ENCODE results near the gene RALGAPA2. TPM values are rescaled to one million over a fixed set of nuclear protein-coding genes. Genes with fewer than 3 reads are reported as not detected.

Gene RALGAPA2
- polyA plus RNA-seq, 2 of the 4 experiments (the other 2 are of a cell fraction) = 4.0 to 4.7 TPM

DNA sequence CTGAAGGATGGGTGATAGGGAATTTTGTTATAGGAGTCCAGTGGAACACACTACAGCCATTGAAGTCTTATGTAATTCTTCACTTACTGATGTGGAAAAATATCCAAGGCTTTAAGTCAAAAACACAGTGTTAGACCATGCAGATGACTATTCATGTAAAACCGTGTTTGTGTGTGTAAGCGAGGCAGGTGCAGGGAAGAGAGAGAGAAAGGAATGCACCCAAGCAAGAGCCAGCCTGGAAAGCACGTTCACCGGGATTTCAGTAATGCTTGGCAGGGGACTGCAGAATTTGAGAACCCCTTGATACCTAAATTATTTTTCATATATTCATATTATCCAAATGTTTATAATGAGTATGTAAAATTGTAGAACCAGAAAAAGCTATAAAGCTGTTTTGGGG, 17.9 kb downstream of the RALGAPA2 start:
- no peak for DNase-seq (ENCODE audit: low read depth in 1 of 2, low spot score in 1 of 2)
- TF ChIP-seq, protein P1, sequence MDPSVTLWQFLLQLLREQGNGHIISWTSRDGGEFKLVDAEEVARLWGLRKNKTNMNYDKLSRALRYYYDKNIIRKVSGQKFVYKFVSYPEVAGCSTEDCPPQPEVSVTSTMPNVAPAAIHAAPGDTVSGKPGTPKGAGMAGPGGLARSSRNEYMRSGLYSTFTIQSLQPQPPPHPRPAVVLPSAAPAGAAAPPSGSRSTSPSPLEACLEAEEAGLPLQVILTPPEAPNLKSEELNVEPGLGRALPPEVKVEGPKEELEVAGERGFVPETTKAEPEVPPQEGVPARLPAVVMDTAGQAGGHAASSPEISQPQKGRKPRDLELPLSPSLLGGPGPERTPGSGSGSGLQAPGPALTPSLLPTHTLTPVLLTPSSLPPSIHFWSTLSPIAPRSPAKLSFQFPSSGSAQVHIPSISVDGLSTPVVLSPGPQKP (IDR thresholded peaks at IDR 0.05; ENCODE audit: low read depth, low read length) = no peak
- TF ChIP-seq ESRRA (IDR thresholded peaks at IDR 0.05; ENCODE audit: borderline replicate concordance, low read length) (no peak), ZSCAN20 (CRISPR knock-in tag; IDR thresholded peaks at IDR 0.05) (no peak), TFCP2L1 (CRISPR knock-in tag; IDR thresholded peaks at IDR 0.05) (no peak), CHD2 (IDR thresholded peaks at IDR 0.05; ENCODE audit: low read length, partially characterized antibody) (no peak), HOXA7 (CRISPR knock-in tag; IDR thresholded peaks at IDR 0.05) (no peak), EHMT2 (IDR thresholded peaks at IDR 0.05; ENCODE audit: low read depth) (no peak), MAFK (IDR thresholded peaks at IDR 0.05; ENCODE audit: partially characterized antibody) (no peak), KDM5A (IDR thresholded peaks at IDR 0.05) (no peak)
- TF ChIP-seq, protein P2, sequence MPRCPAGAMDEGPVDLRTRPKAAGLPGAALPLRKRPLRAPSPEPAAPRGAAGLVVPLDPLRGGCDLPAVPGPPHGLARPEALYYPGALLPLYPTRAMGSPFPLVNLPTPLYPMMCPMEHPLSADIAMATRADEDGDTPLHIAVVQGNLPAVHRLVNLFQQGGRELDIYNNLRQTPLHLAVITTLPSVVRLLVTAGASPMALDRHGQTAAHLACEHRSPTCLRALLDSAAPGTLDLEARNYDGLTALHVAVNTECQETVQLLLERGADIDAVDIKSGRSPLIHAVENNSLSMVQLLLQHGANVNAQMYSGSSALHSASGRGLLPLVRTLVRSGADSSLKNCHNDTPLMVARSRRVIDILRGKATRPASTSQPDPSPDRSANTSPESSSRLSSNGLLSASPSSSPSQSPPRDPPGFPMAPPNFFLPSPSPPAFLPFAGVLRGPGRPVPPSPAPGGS (IDR thresholded peaks at IDR 0.05) = no peak
- H3K4me3 ChIP-seq = no peak overlapping the region
- ChIA-PET POLR2A (no interaction called here), CTCF (interaction anchor here (1.7 to 2.2 kb wide), 2 partner anchors 10 to 810 kb away, joined by 5 to 7 read pairs; no protein-coding TSS in a partner anchor)
- H3K27ac ChIP-seq = no peak overlapping the region
- 89% methylated on average over 4 of the region's 4 CpGs for WGBS (ENCODE audit: missing lambda C conversion rate)
- ATAC-seq = no peak
- no peak for FAIRE-seq
- H3K4me2 ChIP-seq = no peak overlapping the region
- H3K4me1 ChIP-seq = peaks cover 20% of the 10 kb centered on the region
- no peaks in the 10 kb centered on the region for H3K9me3 ChIP-seq

DNA sequence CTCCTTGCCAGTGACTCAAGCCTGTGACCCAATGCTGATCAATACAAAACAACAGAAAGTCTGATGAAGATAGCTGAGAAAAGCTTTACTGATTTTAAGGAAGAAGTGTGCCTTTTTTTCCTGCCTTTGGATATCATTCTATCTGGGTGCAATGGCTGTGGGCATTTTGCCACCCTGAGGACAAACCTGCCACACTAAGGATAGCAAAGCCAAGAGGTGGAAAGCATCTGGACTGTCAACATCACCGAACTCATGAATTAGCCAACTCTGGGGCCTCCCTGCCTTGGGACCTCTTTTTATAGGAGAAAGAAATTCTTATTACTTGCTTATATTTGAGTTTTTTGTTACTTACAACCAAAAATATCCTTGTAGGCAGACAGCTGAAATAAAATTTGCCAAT, 19.9 kb downstream of the RALGAPA2 start:
- 96% methylated on average over 1 of the region's 1 CpG for WGBS (ENCODE audit: missing lambda C conversion rate)
- TF ChIP-seq, protein P3, sequence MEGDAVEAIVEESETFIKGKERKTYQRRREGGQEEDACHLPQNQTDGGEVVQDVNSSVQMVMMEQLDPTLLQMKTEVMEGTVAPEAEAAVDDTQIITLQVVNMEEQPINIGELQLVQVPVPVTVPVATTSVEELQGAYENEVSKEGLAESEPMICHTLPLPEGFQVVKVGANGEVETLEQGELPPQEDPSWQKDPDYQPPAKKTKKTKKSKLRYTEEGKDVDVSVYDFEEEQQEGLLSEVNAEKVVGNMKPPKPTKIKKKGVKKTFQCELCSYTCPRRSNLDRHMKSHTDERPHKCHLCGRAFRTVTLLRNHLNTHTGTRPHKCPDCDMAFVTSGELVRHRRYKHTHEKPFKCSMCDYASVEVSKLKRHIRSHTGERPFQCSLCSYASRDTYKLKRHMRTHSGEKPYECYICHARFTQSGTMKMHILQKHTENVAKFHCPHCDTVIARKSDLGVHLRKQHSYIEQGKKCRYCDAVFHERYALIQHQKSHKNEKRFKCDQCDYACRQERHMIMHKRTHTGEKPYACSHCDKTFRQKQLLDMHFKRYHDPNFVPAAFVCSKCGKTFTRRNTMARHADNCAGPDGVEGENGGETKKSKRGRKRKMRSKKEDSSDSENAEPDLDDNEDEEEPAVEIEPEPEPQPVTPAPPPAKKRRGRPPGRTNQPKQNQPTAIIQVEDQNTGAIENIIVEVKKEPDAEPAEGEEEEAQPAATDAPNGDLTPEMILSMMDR (IDR thresholded peaks at IDR 0.05) = no peak
- no peak for TF ChIP-seq HOXB5 (CRISPR knock-in tag; IDR thresholded peaks at IDR 0.05)
- TF ChIP-seq HOXB13 (CRISPR knock-in tag; IDR thresholded peaks at IDR 0.05; ENCODE audit: low read depth) = no peak
- no peak for TF ChIP-seq ZNF302 (CRISPR knock-in tag; IDR thresholded peaks at IDR 0.05)
- TF ChIP-seq, protein P1 (IDR thresholded peaks at IDR 0.05; ENCODE audit: low read depth, low read length) = no peak
- TF ChIP-seq NFE2L2 (conservative IDR thresholded peaks at IDR 0.05; ENCODE audit: low read length) = no peak
- Histone ChIP-seq H3K4me3 (no peak overlapping the region), H3K4me1 (0 out of 3 replicates have a peak, but pooled peaks cover under 1% of the 10 kb centered on the region), H3K4me2 (no peak overlapping the region), H3K9me3 (no peaks in the 10 kb centered on the region), H3K27ac (no peak overlapping the region)
- CTCF ChIA-PET = interaction anchor here (1.0 to 1.5 kb wide), 2 partner anchors 11 to 63 kb away, joined by 3 to 4 read pairs; no protein-coding TSS in a partner anchor
- no peak for DNase-seq (ENCODE audit: low read depth in 1 of 2, low spot score in 1 of 2)
- FAIRE-seq = no peak
- POLR2A ChIA-PET = no interaction called here
- no peak for ATAC-seq

DNA sequence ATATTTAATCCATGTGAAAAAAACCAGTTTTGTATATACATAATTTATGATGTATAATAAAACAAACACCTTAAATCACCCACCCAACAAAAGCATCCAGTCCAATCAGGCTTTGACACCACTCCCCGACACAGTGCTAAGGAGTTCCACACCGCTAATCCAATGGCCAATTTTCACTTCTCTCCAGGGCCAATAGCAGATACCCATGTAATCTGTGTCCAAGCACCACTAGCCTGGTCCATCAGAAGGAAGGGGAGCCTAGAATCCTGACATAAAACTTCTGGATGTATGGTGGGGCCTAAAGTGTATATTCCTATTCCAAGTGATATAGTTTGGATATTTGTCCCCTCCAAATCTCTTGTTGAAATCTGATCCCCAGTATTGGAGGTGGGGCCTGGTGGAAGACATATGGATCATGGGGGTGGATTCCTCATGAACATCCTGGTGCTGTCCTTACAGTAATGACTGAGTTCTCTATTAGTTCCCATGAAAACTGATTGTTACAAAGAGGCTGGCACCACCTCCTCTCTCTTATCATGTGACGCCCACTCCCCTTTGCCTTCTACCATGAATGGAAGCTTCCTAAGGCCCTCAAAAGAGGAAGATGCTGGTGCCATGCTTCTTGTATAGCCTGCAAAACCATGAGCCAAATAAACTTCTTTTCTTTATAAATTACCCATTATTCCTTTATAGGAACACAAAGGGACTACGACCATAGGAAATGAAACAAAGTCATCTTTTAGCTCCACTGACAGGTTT, 20.8 kb downstream of the RALGAPA2 start:
- DNase-seq (ENCODE audit: low read depth in 1 of 2, low spot score in 1 of 2) (no peak), ATAC-seq (no peak), FAIRE-seq (no peak)
- no peak overlapping the region for H3K27ac ChIP-seq
- CTCF ChIA-PET = interaction anchor here (1.0 kb wide), 1 partner anchor 64 kb away, joined by 3 read pairs; no protein-coding TSS in a partner anchor
- POLR2A ChIA-PET = no interaction called here
- H3K4me2 ChIP-seq = no peak overlapping the region
- H3K4me3 ChIP-seq = no peak overlapping the region
- WGBS (ENCODE audit: missing lambda C conversion rate) = 90% methylated on average over 4 of the region's 4 CpGs
- no peaks in the 10 kb centered on the region for H3K9me3 ChIP-seq
- no peaks in the 10 kb centered on the region for H3K4me1 ChIP-seq
- TF ChIP-seq HEYL (CRISPR knock-in tag; IDR thresholded peaks at IDR 0.05) (no peak), HOXA7 (CRISPR knock-in tag; IDR thresholded peaks at IDR 0.05) (no peak), RAD21 (conservative IDR thresholded peaks at IDR 0.05 in 1 of 2, IDR thresholded peaks at IDR 0.05 in 1 of 2) (no peak)
- TF ChIP-seq, protein P1 (IDR thresholded peaks at IDR 0.05; ENCODE audit: low read depth, low read length) = no peak
- TF ChIP-seq, protein P4, sequence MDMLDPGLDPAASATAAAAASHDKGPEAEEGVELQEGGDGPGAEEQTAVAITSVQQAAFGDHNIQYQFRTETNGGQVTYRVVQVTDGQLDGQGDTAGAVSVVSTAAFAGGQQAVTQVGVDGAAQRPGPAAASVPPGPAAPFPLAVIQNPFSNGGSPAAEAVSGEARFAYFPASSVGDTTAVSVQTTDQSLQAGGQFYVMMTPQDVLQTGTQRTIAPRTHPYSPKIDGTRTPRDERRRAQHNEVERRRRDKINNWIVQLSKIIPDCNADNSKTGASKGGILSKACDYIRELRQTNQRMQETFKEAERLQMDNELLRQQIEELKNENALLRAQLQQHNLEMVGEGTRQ (IDR thresholded peaks at IDR 0.05) = no peak
- TF ChIP-seq, protein P5, sequence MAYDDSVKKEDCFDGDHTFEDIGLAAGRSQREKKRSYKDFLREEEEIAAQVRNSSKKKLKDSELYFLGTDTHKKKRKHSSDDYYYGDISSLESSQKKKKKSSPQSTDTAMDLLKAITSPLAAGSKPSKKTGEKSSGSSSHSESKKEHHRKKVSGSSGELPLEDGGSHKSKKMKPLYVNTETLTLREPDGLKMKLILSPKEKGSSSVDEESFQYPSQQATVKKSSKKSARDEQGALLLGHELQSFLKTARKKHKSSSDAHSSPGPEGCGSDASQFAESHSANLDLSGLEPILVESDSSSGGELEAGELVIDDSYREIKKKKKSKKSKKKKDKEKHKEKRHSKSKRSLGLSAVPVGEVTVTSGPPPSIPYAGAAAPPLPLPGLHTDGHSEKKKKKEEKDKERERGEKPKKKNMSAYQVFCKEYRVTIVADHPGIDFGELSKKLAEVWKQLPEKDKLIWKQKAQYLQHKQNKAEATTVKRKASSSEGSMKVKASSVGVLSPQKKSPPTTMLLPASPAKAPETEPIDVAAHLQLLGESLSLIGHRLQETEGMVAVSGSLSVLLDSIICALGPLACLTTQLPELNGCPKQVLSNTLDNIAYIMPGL (CRISPR knock-in tag; IDR thresholded peaks at IDR 0.05; ENCODE audit: borderline replicate concordance) = no peak
- TF ChIP-seq, protein P2 (IDR thresholded peaks at IDR 0.05) = no peak
